A673 (cell line): ENCODE measurements around the gene PTRH2. TPM values are rescaled to one million over a fixed set of nuclear protein-coding genes. Genes with fewer than 3 reads are reported as not detected.

ENCODE experiments used
- BruUV-seq: library from RNA; stranded (reverse); fragments of 400-500 nt; replicated peaks from 2 replicates; lab custom pipeline; 2021; lab: Mats Ljungman, UMichigan
- CTCF ChIA-PET: fragments of 300-600 bp; sonication (Branson Sonifier 250); formaldehyde crosslinking; loops from one replicate; lab custom pipeline; 2022; ENCODE audit warnings: antibody characterized with exemption; lab: Charles Lee
- POLR2A ChIA-PET: fragments of 300-600 bp; sonication (Branson Sonifier 250); formaldehyde crosslinking; loops from one replicate; lab custom pipeline; 2022; ENCODE audit warnings: antibody characterized with exemption; ENCODE audit not compliant: low non-redundant PET; lab: Charles Lee
- DNase-seq: peaks from one replicate; pipeline ENCODE4 v3.0.0-alpha.2; 2015; ENCODE audit warnings: low spot score
- H3K27ac ChIP-seq: fragments of 200-600 bp; sonication (generic); 2 replicates; pipeline ENCODE4 v1.5.1; 2016; ENCODE audit warnings: mixed run types, low read depth, mild to moderate bottlenecking, mixed read lengths, antibody characterized with exemption, low read length; ENCODE audit not compliant: poor library complexity, severe bottlenecking
- H3K27me3 ChIP-seq: fragments of 200-600 bp; sonication (generic); replicated peaks from 2 replicates; pipeline ENCODE4 v1.6.1; 2017; ENCODE audit warnings: mixed run types, low read depth, mild to moderate bottlenecking, mixed read lengths, antibody characterized with exemption, low read length; ENCODE audit not compliant: insufficient read depth, poor library complexity
- H3K36me3 ChIP-seq: fragments of 200-600 bp; sonication (generic); 2 replicates; pipeline ENCODE4 v1.6.1; 2016; ENCODE audit warnings: mixed run types, mild to moderate bottlenecking, mixed read lengths, antibody characterized with exemption, low read length; ENCODE audit not compliant: insufficient read depth, poor library complexity, severe bottlenecking
- H3K4me1 ChIP-seq: fragments of 200-600 bp; sonication (generic); 2 replicates; pipeline ENCODE4 v1.6.1; 2017; ENCODE audit warnings: mixed run types, mild to moderate bottlenecking, mixed read lengths, antibody characterized with exemption, low read length; ENCODE audit not compliant: insufficient read depth, poor library complexity, severe bottlenecking
- H3K4me3 ChIP-seq: fragments of 200-600 bp; sonication (generic); 2 replicates; pipeline ENCODE4 v1.5.1; 2016; ENCODE audit warnings: low read depth, mixed run types, mild to moderate bottlenecking, mixed read lengths, low read length; ENCODE audit not compliant: poor library complexity, severe bottlenecking
- H3K9me3 ChIP-seq: fragments of 200-600 bp; sonication (generic); 2 replicates; pipeline ENCODE4 v1.6.1; 2016; ENCODE audit warnings: mixed run types, low read depth, mild to moderate bottlenecking, mixed read lengths, antibody characterized with exemption, low read length; ENCODE audit not compliant: poor library complexity, severe bottlenecking
- EZH2 ChIP-seq: fragments of 200-600 bp; sonication (generic); IDR thresholded peaks from 2 replicates; pipeline ENCODE4 v1.6.1; 2017; ENCODE audit warnings: borderline replicate concordance, low read depth, mild to moderate bottlenecking, mixed read lengths, antibody characterized with exemption, low read length; ENCODE audit not compliant: poor library complexity, severe bottlenecking
- intact Hi-C: fragments of 100-400 bp; cut with micrococcal nuclease; formaldehyde crosslinking; loops from one replicate; pipeline ENCODE4 v1.10.0; 2022; ENCODE audit not compliant: unreplicated experiment
- total RNA-seq: library from RNA; stranded (reverse); gene quantifications from 2 replicates; pipeline ENCODE4 v1.2.3, GENCODE V29; 2021
- TF ChIP-seq, protein P1 (sequence below): fragments of 300-800, 200-600 bp; sonication (generic); conservative IDR thresholded peaks from 2 replicates; pipeline ENCODE4 v1.5.1; 2017; ENCODE audit warnings: low read depth, mild to moderate bottlenecking, antibody characterized with exemption, low read length, moderate library complexity, mixed read lengths

Gene PTRH2
- total RNA-seq, 1 experiment from 2014 or later = 50.3 TPM

DNA sequence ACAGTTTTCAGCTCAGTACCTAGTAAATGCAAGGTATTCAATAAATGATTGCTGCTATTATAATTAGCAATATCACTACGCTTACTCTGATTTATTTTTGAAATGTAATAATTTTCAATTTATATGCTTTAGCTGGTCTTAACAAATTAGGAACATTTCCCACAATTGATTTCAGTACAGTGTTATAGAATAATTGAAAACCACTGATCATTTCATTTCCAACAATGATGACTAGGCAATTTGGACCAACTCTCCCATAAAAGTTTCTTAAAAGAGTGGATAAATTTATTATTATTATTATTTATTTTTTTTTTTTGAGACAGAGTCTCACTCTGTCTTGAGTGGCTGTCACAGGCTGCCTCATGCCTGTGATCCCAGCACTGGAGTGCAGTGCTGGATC is 41.4 kb upstream of the PTRH2 start:
- DNase-seq = no peak
- BruUV-seq = no TSS peak
- H3K27me3 ChIP-seq = no peaks in the 10 kb centered on the region
- TF ChIP-seq EZH2 = no peak
- TF ChIP-seq, protein P1, sequence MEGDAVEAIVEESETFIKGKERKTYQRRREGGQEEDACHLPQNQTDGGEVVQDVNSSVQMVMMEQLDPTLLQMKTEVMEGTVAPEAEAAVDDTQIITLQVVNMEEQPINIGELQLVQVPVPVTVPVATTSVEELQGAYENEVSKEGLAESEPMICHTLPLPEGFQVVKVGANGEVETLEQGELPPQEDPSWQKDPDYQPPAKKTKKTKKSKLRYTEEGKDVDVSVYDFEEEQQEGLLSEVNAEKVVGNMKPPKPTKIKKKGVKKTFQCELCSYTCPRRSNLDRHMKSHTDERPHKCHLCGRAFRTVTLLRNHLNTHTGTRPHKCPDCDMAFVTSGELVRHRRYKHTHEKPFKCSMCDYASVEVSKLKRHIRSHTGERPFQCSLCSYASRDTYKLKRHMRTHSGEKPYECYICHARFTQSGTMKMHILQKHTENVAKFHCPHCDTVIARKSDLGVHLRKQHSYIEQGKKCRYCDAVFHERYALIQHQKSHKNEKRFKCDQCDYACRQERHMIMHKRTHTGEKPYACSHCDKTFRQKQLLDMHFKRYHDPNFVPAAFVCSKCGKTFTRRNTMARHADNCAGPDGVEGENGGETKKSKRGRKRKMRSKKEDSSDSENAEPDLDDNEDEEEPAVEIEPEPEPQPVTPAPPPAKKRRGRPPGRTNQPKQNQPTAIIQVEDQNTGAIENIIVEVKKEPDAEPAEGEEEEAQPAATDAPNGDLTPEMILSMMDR = no peak
- no peaks in the 10 kb centered on the region for H3K9me3 ChIP-seq
- intact Hi-C loops = loop anchor here (10.0 kb wide), 1 partner anchor 286 kb away; no protein-coding TSS in a partner anchor
- H3K27ac ChIP-seq = no peak overlapping the region
- ChIA-PET CTCF (interaction anchor here (0.6 kb wide), 1 partner anchor 1431 kb away, joined by 3 read pairs; no protein-coding TSS in a partner anchor), POLR2A (no interaction called here)
- H3K4me1 ChIP-seq = peaks cover 8% of the 10 kb centered on the region
- H3K36me3 ChIP-seq = no peaks in the 10 kb centered on the region
- H3K4me3 ChIP-seq = no peak overlapping the region

DNA sequence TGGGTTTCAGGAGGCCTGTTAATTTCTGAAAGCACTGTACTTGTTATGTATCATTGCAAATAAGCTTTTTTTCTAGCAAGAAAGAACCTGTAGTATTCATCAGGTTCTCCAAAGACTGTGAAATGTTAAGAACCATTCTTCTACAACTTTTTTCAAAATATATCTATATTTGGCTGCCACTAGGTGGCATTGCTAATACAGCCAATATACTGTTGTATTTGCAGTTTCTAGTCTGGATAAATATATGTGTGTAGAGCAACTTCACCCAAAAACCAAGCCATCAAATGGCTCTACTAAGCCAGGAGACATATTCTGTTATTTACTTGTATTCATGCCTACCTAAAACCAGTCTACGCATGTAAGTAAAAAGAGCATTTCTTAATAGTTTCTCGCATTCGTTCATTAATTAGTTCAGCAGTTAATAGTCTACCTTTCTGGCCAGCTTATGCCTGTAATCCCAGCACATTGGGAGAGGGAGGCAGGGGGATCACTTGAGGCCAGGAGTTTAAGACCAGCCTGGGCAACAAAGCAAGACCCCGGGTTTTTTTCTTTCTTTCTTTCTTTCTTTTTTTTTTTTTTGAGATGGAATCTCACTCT is 39.7 kb upstream of the PTRH2 start:
- peak; percentile 63 for DNase-seq
- no peak overlapping the region for H3K4me3 ChIP-seq
- ChIA-PET CTCF (no interaction called here), POLR2A (no interaction called here)
- H3K9me3 ChIP-seq = no peaks in the 10 kb centered on the region
- intact Hi-C loops = loop anchor here (10.0 kb wide), 1 partner anchor 288 kb away; no protein-coding TSS in a partner anchor
- TF ChIP-seq, protein P1 = peak; percentile 78
- no peak for TF ChIP-seq EZH2
- H3K27me3 ChIP-seq = no peaks in the 10 kb centered on the region
- BruUV-seq = no TSS peak
- no peak overlapping the region for H3K27ac ChIP-seq
- no peaks in the 10 kb centered on the region for H3K36me3 ChIP-seq
- peaks cover 7% of the 10 kb centered on the region for H3K4me1 ChIP-seq

DNA sequence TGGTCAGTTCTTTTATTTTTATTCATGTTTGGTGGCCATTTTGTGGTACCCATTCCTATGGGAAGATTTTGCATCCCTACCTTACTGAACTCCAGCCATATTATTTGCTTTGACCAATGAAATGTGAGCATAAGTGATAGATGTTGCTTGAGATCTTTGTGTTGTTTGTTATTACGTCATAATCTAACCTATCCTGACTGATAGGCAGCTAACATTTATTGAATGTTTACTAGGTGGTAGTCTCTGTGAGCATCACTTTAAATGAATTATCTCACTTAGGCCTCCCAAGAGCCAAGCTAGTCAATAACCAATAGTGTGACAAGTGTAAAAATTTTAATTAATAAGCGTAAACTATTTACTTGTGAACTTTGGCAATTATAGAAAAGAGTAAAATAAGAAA is 37.8 kb upstream of the PTRH2 start:
- POLR2A ChIA-PET = no interaction called here
- intact Hi-C loops = loop anchor here (10.0 kb wide), 1 partner anchor 290 kb away; no protein-coding TSS in a partner anchor
- no peak overlapping the region for H3K4me3 ChIP-seq
- TF ChIP-seq EZH2 = no peak
- TF ChIP-seq, protein P1 = no peak
- CTCF ChIA-PET = no interaction called here
- DNase-seq = no peak
- H3K27me3 ChIP-seq = no peaks in the 10 kb centered on the region
- no peaks in the 10 kb centered on the region for H3K9me3 ChIP-seq
- no peak overlapping the region for H3K27ac ChIP-seq
- H3K36me3 ChIP-seq = no peaks in the 10 kb centered on the region
- H3K4me1 ChIP-seq = peaks cover 6% of the 10 kb centered on the region
- BruUV-seq = no TSS peak
